ENCODE data around the gene PARP3. TPM values are rescaled to one million over a fixed set of nuclear protein-coding genes. Genes with fewer than 3 reads are reported as not detected.

The PARP3 gene
- total RNA-seq, 4 donors from 2014 or later = 7.3 to 33.0 (median 14.2) TPM

GRCh38 chr3:51974277-51974962, 32.3 kb downstream of the PARP3 start:
- no peak for DNase-seq
- Histone ChIP-seq H3K9me3 (no peaks in the 10 kb centered on the region), H3K4me3 (peak overlapping the region; percentile 58 to 85 (median 70)), H3K27me3 (no peaks in the 10 kb centered on the region), H3K36me3 (no peaks in the 10 kb centered on the region), H3K27ac (peak overlapping the region; percentile 86 to 96 (median 94)), H3K4me1 (peaks cover 22 to 83% (median 32%) of the 10 kb centered on the region in 3 donors)
- intact Hi-C loops (cut with DNase I) = no loop called here
- 11 to 12% methylated on average over 5 to 22 of the region's 30 CpGs for WGBS, 2 donors
- no peak for TF ChIP-seq POLR2A (IDR thresholded peaks at IDR 0.05)
- peak in 1 of 6 experiments; percentile 21 for TF ChIP-seq CTCF (IDR thresholded peaks at IDR 0.05)

GRCh38 chr3:51974963-51975851, 33.0 kb downstream of the PARP3 start, which contains the start of gene ABHD14A:
TSS of gene ABHD14A (plus strand) at chr3:51975064. CDS start at chr3:51975136, 72 bp downstream.
- intact Hi-C loops (cut with DNase I) = no loop called here
- Histone ChIP-seq H3K36me3 (no peaks in the 10 kb centered on the region), H3K4me3 (peak within 1 kb of the TSS; percentile 58 to 85 (median 70)), H3K27ac (peak within 1 kb of the TSS; percentile 86 to 96 (median 94)), H3K27me3 (no peaks in the 10 kb centered on the region), H3K9me3 (no peaks in the 10 kb centered on the region), H3K4me1 (peaks cover 22 to 75% (median 32%) of the 10 kb centered on the region in 3 donors)
- DNase-seq = no peak
- TF ChIP-seq POLR2A (IDR thresholded peaks at IDR 0.05) (peak in 2 of 4 donors; percentile 63 to 74), CTCF (IDR thresholded peaks at IDR 0.05) (peak in 2 of 6 experiments; percentile 5 to 22)
- 0% methylated on average over 3 to 29 of the region's 63 CpGs for WGBS, 2 donors

- H3K27me3 ChIP-seq = no peaks in the 10 kb centered on the region
- H3K27ac ChIP-seq = peak overlapping the region; percentile 33 to 96 (median 76)
- no peak for TF ChIP-seq POLR2A (IDR thresholded peaks at IDR 0.05)
- no peak for TF ChIP-seq CTCF (IDR thresholded peaks at IDR 0.05)
- no peaks in the 10 kb centered on the region for H3K9me3 ChIP-seq
- intact Hi-C loops (cut with DNase I) = no loop called here
- H3K4me1 ChIP-seq = peaks cover 22 to 68% (median 32%) of the 10 kb centered on the region in 3 donors
- no peak for DNase-seq
- H3K36me3 ChIP-seq = no peaks in the 10 kb centered on the region
- peak overlapping the region in 3 of 4 donors; percentile 58 to 85 (median 78) for H3K4me3 ChIP-seq
- 50 to 56% methylated on average over 15 to 22 of the region's 46 CpGs for WGBS, 2 donors
These were observed 33.8 kb downstream of the PARP3 start for GRCh38 chr3:51975852-51976549.

- DNase-seq = no peak
- Histone ChIP-seq H3K27me3 (no peaks in the 10 kb centered on the region), H3K27ac (peak overlapping the region; percentile 13 to 96 (median 76)), H3K4me1 (peaks cover 26 to 71% (median 39%) of the 10 kb centered on the region in 3 donors), H3K9me3 (no peaks in the 10 kb centered on the region), H3K4me3 (no peak overlapping the region), H3K36me3 (no peaks in the 10 kb centered on the region)
- no peak for TF ChIP-seq POLR2A (IDR thresholded peaks at IDR 0.05)
- no peak for TF ChIP-seq CTCF (IDR thresholded peaks at IDR 0.05)
- WGBS, 2 donors = 40 to 60% methylated on average over 1 to 6 of the region's 9 CpGs
- intact Hi-C loops (cut with DNase I) = no loop called here
These were observed 35.4 kb downstream of the PARP3 start for GRCh38 chr3:51977446-51978142.
